ENCODE data around the gene PLEKHA5.

GRCh38 chr12:19196959-19197630 is 67.6 kb downstream of the PLEKHA5 start:
- no peak for TF ChIP-seq RAD21 (IDR thresholded peaks at IDR 0.05; ENCODE audit: low read length)
- no peak for TF ChIP-seq FOXM1 (IDR thresholded peaks at IDR 0.05; ENCODE audit: low read depth)
- TF ChIP-seq REST (IDR thresholded peaks at IDR 0.05; ENCODE audit: low read depth, low read length) = no peak
